ENCODE results near the gene PRRG4. TPM values are rescaled to one million over a fixed set of nuclear protein-coding genes. Genes with fewer than 3 reads are reported as not detected.

Gene PRRG4
- total RNA-seq (2021): 0.87 to 1.1 TPM (median 1.1 TPM) in 3 replicates
- percentile 49 among the genes with signal in this experiment for Bru-seq, nascent RNA
- long read RNA-seq, experiment 1, full-length matches to known transcripts: 1 of 1 reads
- long read RNA-seq, experiment 1, partial matches to known transcripts: 0 of 1 reads
- long read RNA-seq, experiment 1, other reads (novel, unspliced or antisense): 0 of 1 reads
- long read RNA-seq, experiment 2, partial matches to known transcripts: 0 of 2 reads
- long read RNA-seq, experiment 2, other reads (novel, unspliced or antisense): 2 of 2 reads
- long read RNA-seq, experiment 3: 0 reads

- H3K4me3 Mint-ChIP-seq: peak within 1 kb of the TSS; percentile 86
- DNase-seq (ENCODE audit: low spot score) (peak; percentile 71), ATAC-seq (peak; percentile 88)
- H3K27me3 Mint-ChIP-seq (ENCODE audit: low read depth): peaks cover 37% of the 10 kb centered on the region
- H3K27ac Mint-ChIP-seq: no peak within 1 kb of the TSS; the same call in 1 of the 2 replicates
- H3K9me3 Mint-ChIP-seq: no peaks in the 10 kb centered on the region
- CTCF ChIA-PET: interaction anchor here (0.7 to 1.3 kb wide), 3 partner anchors 11 to 21 kb away, joined by 3 to 6 read pairs (median 3); no protein-coding TSS in a partner anchor
- H3K36me3 Mint-ChIP-seq: no peaks in the 10 kb centered on the region; the same call in 1 of the 2 replicates
- peaks cover 17% of the 10 kb centered on the region for H3K4me1 Mint-ChIP-seq
- POLR2A ChIA-PET: no interaction called here
- TF ChIP-seq, protein P1, sequence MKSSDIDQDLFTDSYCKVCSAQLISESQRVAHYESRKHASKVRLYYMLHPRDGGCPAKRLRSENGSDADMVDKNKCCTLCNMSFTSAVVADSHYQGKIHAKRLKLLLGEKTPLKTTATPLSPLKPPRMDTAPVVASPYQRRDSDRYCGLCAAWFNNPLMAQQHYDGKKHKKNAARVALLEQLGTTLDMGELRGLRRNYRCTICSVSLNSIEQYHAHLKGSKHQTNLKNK (CRISPR knock-in tag; IDR thresholded peaks at IDR 0.05): no peak
- TF ChIP-seq RELA (CRISPR knock-in tag; IDR thresholded peaks at IDR 0.05; ENCODE audit: borderline replicate concordance) (peak; percentile 78; the same call in 1 of the 2 replicates), ZNF219 (CRISPR knock-in tag; IDR thresholded peaks at IDR 0.05; ENCODE audit: borderline replicate concordance) (peak; percentile 38; the same call in 1 of the 2 replicates), PRRX2 (CRISPR knock-in tag; IDR thresholded peaks at IDR 0.05) (no peak), ZNF423 (CRISPR knock-in tag; IDR thresholded peaks at IDR 0.05) (peak; percentile 86), ATF1 (CRISPR knock-in tag; IDR thresholded peaks at IDR 0.05) (no peak), NFYB (CRISPR knock-in tag; conservative IDR thresholded peaks at IDR 0.05; ENCODE audit: low read depth) (0 out of 2 replicates have a peak, but pooled peaks have one; percentile 13), JUN (CRISPR knock-in tag; IDR thresholded peaks at IDR 0.05) (0 out of 2 replicates have a peak, but pooled peaks have one; percentile 44), MYBL2 (CRISPR knock-in tag; IDR thresholded peaks at IDR 0.05) (no peak), MXD4 (CRISPR knock-in tag; IDR thresholded peaks at IDR 0.05; ENCODE audit: borderline replicate concordance) (no peak), GABPB1 (CRISPR knock-in tag; IDR thresholded peaks at IDR 0.05) (no peak), ATF2 (CRISPR knock-in tag; IDR thresholded peaks at IDR 0.05; ENCODE audit: borderline replicate concordance, low read depth) (no peak), KAT7 (CRISPR knock-in tag; IDR thresholded peaks at IDR 0.05; ENCODE audit: borderline replicate concordance) (0 out of 2 replicates have a peak, but pooled peaks have one; percentile 49), ETV6 (CRISPR knock-in tag; IDR thresholded peaks at IDR 0.05) (0 out of 2 replicates have a peak, but pooled peaks have one; percentile 51), ZNF416 (CRISPR knock-in tag; IDR thresholded peaks at IDR 0.05) (0 out of 2 replicates have a peak, but pooled peaks have one; percentile 31), GTF2I (CRISPR knock-in tag; conservative IDR thresholded peaks at IDR 0.05) (no peak), ZNF121 (CRISPR knock-in tag; IDR thresholded peaks at IDR 0.05) (no peak)
- TF ChIP-seq, protein P2, sequence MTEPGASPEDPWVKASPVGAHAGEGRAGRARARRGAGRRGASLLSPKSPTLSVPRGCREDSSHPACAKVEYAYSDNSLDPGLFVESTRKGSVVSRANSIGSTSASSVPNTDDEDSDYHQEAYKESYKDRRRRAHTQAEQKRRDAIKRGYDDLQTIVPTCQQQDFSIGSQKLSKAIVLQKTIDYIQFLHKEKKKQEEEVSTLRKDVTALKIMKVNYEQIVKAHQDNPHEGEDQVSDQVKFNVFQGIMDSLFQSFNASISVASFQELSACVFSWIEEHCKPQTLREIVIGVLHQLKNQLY (CRISPR knock-in tag; IDR thresholded peaks at IDR 0.05): no peak
- TF ChIP-seq, protein P3, sequence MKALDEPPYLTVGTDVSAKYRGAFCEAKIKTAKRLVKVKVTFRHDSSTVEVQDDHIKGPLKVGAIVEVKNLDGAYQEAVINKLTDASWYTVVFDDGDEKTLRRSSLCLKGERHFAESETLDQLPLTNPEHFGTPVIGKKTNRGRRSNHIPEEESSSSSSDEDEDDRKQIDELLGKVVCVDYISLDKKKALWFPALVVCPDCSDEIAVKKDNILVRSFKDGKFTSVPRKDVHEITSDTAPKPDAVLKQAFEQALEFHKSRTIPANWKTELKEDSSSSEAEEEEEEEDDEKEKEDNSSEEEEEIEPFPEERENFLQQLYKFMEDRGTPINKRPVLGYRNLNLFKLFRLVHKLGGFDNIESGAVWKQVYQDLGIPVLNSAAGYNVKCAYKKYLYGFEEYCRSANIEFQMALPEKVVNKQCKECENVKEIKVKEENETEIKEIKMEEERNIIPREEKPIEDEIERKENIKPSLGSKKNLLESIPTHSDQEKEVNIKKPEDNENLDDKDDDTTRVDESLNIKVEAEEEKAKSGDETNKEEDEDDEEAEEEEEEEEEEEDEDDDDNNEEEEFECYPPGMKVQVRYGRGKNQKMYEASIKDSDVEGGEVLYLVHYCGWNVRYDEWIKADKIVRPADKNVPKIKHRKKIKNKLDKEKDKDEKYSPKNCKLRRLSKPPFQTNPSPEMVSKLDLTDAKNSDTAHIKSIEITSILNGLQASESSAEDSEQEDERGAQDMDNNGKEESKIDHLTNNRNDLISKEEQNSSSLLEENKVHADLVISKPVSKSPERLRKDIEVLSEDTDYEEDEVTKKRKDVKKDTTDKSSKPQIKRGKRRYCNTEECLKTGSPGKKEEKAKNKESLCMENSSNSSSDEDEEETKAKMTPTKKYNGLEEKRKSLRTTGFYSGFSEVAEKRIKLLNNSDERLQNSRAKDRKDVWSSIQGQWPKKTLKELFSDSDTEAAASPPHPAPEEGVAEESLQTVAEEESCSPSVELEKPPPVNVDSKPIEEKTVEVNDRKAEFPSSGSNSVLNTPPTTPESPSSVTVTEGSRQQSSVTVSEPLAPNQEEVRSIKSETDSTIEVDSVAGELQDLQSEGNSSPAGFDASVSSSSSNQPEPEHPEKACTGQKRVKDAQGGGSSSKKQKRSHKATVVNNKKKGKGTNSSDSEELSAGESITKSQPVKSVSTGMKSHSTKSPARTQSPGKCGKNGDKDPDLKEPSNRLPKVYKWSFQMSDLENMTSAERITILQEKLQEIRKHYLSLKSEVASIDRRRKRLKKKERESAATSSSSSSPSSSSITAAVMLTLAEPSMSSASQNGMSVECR (CRISPR knock-in tag; IDR thresholded peaks at IDR 0.05; ENCODE audit: borderline replicate concordance): peak; percentile 21; the same call in 1 of the 2 replicates
- TF ChIP-seq, protein P4, sequence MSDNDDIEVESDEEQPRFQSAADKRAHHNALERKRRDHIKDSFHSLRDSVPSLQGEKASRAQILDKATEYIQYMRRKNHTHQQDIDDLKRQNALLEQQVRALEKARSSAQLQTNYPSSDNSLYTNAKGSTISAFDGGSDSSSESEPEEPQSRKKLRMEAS (CRISPR knock-in tag; IDR thresholded peaks at IDR 0.05): peak; percentile 84
- TF ChIP-seq, protein P5, sequence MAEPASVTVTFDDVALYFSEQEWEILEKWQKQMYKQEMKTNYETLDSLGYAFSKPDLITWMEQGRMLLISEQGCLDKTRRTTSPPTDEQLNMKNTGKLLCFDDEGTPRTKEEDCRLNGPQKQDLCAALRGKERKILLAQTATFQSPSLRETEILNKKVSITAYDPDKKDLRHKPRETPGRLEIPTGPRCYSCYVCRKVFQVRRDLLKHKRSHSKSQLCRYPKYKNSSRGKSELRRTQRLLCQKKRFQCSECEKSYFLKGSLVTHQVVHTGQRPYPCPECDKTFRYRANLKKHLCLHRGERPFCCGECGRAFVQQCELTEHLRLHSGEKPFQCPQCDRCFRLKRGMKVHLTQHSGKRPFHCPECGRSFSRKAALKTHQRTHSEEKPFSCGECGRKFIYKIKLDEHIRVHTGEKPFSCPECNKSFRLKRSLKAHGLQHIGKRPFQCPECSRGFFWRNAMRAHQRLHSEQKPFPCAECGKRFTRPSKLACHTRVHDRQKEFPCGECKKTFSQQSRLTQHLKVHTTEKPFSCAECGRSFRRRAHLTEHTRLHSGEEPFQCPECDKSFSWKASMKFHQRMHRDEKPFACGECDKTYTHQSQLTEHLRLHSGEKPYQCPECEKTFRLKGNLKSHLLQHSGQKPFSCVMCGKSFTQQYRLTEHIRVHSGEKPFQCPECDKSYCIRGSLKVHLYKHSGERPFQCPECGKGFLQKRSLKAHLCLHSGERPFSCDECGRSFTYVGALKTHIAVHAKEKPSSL (CRISPR knock-in tag; conservative IDR thresholded peaks at IDR 0.05): no peak
- TF ChIP-seq, protein P6, sequence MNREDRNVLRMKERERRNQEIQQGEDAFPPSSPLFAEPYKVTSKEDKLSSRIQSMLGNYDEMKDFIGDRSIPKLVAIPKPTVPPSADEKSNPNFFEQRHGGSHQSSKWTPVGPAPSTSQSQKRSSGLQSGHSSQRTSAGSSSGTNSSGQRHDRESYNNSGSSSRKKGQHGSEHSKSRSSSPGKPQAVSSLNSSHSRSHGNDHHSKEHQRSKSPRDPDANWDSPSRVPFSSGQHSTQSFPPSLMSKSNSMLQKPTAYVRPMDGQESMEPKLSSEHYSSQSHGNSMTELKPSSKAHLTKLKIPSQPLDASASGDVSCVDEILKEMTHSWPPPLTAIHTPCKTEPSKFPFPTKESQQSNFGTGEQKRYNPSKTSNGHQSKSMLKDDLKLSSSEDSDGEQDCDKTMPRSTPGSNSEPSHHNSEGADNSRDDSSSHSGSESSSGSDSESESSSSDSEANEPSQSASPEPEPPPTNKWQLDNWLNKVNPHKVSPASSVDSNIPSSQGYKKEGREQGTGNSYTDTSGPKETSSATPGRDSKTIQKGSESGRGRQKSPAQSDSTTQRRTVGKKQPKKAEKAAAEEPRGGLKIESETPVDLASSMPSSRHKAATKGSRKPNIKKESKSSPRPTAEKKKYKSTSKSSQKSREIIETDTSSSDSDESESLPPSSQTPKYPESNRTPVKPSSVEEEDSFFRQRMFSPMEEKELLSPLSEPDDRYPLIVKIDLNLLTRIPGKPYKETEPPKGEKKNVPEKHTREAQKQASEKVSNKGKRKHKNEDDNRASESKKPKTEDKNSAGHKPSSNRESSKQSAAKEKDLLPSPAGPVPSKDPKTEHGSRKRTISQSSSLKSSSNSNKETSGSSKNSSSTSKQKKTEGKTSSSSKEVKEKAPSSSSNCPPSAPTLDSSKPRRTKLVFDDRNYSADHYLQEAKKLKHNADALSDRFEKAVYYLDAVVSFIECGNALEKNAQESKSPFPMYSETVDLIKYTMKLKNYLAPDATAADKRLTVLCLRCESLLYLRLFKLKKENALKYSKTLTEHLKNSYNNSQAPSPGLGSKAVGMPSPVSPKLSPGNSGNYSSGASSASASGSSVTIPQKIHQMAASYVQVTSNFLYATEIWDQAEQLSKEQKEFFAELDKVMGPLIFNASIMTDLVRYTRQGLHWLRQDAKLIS (CRISPR knock-in tag; IDR thresholded peaks at IDR 0.05; ENCODE audit: borderline replicate concordance): 0 out of 2 replicates have a peak, but pooled peaks have one; percentile 58
Observed at GRCh38 chr11:32829680-32830412, at the start of gene PRRG4. Gene PRRG4 (plus strand): TSS chr11:32829927. CDS start chr11:32830530, 603 bp downstream.
